Measurements from ENCODE around the gene LIN54.

LIN54 gene

DNA sequence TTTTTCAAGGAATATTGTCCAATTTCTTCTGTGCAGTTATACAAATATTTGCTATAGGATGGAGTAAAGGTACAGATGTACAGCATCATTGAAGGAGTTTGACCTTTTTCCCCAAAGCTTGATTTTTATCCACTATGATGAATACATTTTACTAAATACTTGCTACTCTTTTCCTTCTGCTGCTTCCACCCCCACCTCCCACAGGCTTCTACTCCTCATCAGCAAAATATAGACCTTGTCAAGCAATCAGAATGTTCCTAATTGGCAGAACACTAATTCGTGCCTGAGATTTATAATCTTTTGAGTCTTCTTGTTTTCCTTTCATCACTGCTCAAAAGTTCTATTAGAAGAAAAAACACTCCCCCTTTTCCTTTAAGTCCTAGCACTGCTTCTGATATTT, 113.9 kb downstream of the LIN54 start:
- DNase-seq (ENCODE audit: low read depth in 2 of 3, low spot score in 2 of 3) = no peak

DNA sequence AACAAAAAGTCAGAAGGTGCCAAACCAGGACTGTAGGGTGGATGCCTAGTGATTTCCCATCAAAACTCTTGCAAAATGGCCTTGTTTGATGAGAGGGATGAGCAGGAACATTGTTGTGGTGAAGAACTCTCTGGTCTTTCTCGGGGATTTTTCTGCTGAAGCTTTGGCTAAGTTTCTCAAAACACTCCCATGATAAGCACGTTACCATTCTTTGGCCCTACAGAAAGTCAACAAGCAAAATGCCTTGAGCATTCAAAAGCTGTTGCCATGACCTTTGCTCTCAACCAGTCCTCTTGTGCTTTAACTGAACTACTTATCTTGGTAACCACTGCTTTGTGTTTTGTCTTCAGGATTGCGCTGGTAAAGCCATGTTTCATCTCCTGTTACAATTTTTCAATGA, 116.7 kb downstream of the LIN54 start:
- DNase-seq (ENCODE audit: low read depth in 2 of 3, low spot score in 2 of 3) = no peak

DNA sequence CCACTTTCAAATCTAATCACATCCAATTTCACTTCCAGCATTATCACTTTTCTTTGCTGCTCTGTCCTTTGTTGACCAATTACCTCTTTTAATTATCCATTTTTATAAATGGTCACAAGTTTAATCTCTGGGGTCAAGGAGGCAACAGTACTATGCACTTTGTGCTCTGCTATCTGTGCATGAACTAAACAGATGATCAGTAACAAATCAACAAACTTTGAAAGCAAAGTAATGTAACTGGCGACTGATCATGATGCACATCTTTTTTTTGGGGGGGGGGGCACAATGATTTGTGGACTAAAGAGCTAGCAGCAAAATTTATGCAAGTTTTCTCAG, 118.2 kb downstream of the LIN54 start:
- DNase-seq (ENCODE audit: low read depth in 2 of 3, low spot score in 2 of 3) = no peak

DNA sequence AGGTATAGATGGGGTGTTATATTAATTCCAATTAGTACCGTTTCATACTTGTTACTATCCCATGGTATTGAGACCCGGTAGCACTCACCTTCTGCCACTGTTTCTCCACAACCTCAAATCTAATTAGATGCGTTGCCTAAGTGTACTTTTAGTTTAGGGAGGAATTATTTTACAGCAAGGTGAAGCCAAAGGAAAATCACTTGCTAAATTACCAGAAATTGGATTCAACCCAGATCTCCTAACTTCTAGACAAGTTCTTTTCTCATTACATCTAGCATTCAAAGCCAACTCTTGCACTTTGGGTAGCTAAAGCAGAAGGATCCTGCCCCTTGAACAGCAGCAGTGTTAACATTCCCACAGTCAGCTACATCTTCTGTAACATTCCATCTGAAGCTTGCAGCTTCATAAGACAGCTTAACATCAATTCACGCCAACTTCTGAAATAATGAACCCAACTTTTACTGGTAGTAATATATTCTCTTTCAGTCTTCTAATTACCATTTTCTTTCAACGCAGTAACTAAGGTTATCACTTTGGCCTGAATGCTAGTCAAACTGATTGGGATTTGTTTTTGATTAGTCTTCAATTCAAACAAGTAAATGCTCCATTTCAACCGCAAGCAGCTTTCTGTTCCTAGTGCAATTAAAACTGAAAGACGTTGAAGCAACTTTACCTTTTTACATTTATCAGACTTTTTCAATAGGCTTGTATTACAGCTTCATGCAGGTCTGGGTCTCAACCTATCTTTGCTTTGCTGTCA, 118.7 kb downstream of the LIN54 start:
- no peak for DNase-seq (ENCODE audit: low read depth in 2 of 3, low spot score in 2 of 3)

DNA sequence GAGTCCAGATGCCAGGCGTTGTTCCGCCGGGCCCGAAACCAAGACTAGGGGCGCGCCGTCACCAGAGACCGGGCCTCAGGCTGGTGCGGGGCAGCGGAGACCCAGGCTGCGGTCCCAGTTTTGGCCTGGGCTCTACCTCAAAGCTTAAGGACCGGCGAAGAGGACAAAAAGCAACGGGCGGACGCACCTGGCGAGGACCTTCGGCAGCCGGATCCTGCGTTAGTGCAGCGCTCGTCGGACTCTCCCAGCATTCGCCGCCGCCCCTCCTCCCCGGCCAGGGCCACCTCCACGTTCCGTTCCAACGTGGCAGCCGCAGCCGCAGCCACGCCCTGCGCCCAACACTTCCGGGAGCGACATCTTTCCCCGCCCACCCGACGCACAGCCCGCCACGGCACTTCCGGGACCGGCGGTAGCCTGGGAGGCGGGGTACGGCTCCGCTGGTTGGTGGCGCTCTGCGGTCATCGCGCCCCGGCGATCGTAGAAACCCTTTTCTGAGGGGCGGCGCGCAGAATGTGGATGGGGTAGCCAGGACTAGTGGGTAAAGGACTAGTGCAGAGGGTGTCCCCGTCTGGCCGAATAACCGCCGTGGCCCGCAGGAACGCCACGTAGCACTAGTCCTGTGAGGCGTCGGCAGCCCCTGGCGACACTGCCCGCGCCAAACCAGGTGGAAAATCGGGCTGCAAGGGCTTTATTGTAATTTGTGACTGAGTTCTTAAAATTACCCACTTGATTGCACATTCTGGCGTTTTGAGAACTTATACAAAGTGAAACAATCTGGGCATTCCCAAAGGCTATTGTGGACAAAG, 119.5 kb downstream of the LIN54 start, which contains the start of gene SEC31A:
TSS of gene SEC31A (minus strand) at position 253 of the 806 bp plus-strand sequence. CDS start 9,217 bp downstream, outside the sequence.
- peak; percentile 88 to 94 (median 91) for DNase-seq (ENCODE audit: low read depth in 2 of 3, low spot score in 2 of 3)

DNA sequence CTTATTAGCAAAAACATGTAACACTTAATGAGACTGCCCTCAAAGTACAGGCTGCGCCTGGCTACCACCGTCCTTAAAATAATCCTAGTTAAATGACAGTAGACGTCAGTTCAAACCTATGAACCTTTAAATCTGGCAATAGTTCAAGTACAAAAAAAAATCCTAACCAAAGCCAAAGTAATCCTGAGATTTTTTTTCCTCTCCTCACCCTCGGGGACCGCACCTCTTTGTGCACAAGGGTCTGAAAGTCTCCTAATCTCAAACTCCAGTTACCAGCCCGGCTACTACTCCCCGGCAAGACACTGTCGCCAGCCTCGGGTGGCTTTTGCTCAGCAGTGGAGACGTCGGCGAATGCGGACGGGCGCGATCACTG, 120.1 kb downstream of the LIN54 start:
- DNase-seq (ENCODE audit: low read depth in 2 of 3, low spot score in 2 of 3) = no peak

DNA sequence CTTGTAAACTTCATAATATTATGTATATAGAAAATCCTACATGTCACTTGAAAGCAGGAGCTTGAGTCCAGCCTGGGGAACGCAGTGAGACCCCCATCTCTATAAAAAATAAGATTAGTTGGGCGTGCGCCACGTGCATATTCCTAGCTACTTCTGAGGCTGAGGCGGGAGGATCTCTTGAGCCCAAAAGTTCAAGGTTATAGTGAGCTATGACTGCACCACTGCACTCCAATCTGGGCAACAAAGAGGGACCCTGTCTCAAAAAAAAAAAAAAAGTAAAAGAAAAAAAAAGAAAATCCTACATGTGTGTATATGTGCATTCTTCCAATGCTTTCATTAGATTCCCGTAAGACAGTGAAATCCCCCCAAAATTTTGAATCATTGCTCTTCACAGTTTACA, 121.3 kb downstream of the LIN54 start:
- no peak for DNase-seq (ENCODE audit: low read depth in 2 of 3, low spot score in 2 of 3)

DNA sequence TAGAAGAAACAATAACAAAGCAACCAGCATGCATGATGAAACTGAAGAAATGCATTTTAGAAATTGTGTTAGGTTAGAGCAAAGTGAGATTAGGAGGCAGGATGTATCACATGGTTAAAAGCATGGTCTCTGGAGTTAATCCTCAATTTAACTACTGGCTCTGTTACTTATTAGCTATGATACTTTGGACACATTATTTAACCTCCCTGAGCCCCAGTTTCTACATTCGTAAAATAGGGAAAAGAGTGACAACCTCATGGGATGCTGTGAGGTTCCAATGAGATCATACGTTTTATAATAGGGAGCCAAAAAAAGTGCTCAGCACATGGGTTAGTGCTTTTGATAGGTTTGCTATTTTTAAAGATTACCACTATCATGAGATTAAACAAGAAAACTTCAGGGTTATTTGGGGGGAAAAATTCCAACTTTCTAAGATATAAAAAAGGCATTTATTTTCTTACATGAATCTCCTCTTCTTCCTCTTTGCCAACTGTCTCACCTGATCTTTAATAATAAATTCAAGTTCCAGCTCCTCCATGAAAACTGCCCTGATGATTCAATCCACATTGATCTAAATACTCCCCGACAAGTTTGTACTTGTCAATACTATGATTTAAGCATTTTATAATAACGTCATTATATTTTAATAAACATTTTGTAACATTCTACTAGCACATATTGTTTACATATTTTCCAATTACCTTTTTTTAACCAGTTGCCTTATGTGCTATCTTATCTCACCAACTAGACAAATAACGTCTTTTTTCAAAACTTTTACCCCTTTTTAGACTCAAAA, 124.3 kb downstream of the LIN54 start:
- DNase-seq (ENCODE audit: low read depth in 2 of 3, low spot score in 2 of 3) = no peak

DNA sequence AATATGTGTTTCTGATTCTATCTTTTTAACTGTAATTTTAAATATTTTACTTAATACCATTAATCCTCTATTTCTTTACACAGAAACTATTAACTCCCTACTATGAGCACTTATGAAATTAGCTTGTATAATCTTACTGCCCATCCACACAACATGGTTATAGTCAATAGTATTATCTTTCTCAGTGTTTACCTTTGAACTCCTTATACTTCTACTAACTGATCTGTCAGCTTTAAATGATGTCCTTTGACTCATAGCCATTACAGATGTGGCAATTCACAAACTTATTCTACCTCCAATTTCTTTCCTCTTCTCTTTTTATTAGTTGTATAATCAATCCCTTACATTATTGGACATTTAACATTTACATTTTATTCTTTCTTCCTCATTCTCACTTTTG, 125.2 kb downstream of the LIN54 start:
- no peak for DNase-seq (ENCODE audit: low read depth in 2 of 3, low spot score in 2 of 3)

Data from activated CD8-positive, alpha-beta memory T cell treated with anti-CD3 and anti-CD28 coated beads for 48 hours (primary cell).